ENCODE data around the gene ZBTB46. TPM values are rescaled to one million over a fixed set of nuclear protein-coding genes. Genes with fewer than 3 reads are reported as not detected.
A peak's percentile ranks its signal among the peaks of the same experiment; 100 is the strongest.
"Not testable (repeated sequence)": the region's sequence is repeated elsewhere in the genome, so short reads cannot be mapped to it uniquely, and the experiment has no call there.

Gene ZBTB46
- total RNA-seq, 2 donors from 2014 or later = 0.21 to 0.72 TPM

DNA sequence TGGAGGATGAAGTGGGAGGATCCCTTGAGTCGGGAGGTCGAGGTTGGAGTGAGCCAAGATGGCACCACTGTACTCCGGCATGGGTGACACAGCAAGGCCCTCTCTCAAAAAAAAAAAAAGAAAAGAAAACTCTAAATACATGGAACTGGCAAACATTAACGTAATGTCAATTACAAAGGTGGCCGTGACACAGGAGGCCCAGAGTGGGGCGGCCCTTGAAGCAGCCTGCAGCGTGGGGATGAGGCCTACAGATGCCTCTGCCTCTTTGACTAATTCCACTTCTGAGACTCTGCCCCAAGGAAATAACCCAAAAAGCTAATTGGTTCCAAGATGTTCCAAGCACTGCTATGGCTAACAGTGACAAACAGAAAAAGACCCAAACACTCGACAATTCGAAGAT is 21.2 kb downstream of the ZBTB46 start:
- no peak for ATAC-seq
- Mint-ChIP-seq H3K4me3 (no peak overlapping the region), H3K4me1 (no peaks in the 10 kb centered on the region), H3K36me3 (ENCODE audit: low read depth) (no peaks in the 10 kb centered on the region), H3K27me3 (no peaks in the 10 kb centered on the region), H3K27ac (no peak overlapping the region)
- no peak for DNase-seq
- no peaks in the 10 kb centered on the region for H3K9me3 ChIP-seq (ENCODE audit: control insufficient read depth, low read length, poor library complexity, severe bottlenecking)

DNA sequence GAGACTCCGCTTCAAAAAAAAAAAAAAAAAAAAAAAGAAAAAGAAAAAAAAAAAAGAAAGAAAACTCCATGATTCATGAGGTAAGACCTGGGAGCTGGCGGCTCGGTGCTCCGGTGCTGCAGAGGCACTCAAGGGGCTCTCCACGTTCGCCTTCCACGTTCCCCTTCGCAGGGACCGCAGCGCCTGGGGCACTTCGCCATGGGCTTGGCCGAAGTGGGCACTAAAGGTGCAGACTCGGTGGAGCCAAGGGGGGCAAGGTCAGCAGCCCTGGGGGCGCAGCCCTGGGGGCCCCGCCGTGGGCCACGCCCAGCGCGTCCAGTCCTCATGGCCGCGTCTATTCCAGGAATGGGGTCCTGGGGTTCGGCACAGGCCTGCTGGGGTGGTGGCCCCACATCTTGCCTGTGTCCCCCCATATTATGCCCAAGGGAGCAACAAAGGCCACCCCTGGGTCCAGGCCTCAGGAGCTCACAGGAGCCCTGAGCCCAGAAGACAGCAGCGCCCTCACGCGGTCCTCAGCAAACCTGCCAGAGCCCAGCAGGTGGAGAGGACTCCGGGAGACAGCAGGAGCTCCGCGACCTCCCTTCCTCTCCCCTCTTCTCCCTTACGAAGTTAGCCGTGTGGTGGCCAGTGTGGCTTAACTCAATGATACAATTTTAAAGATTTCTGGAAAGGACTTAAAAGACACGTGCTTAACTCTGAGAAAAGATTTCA is 21.9 kb downstream of the ZBTB46 start:
- H3K9me3 ChIP-seq (ENCODE audit: control insufficient read depth, low read length, poor library complexity, severe bottlenecking) = no peaks in the 10 kb centered on the region
- no peak for DNase-seq
- Mint-ChIP-seq H3K27ac (no peak overlapping the region), H3K4me3 (no peak overlapping the region), H3K4me1 (no peaks in the 10 kb centered on the region), H3K36me3 (ENCODE audit: low read depth) (no peaks in the 10 kb centered on the region), H3K27me3 (peaks cover 5% of the 10 kb centered on the region)
- ATAC-seq = no peak

DNA sequence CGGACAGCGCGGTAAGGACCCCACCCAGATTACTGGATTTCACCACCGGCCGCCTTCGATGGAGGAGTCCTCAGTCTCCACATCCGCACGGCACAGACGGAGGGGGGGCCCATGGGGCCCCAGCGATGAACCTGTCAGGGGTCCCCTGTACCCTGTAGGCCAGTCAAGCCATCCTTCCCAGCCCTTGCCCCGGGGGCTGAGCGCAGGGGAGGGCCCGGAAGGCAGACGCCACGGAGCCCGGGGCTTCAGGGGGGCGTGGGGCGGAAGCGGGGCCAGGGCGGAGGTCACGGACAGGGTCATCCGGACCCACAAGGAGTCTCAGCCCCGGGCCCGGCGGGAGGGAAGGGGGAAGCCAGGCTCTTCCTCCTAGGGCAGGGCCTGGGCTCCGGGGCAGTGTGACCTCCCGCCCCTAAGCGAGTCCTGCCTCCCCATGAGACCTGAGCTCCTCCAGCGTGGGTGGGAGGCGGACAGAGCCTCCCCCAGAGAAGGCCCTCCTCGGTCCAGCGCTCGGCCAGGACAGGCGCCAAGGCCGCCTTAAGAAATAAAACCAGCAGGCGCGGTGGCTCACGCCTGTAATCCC is 22.8 kb downstream of the ZBTB46 start:
- no peak overlapping the region for H3K27ac Mint-ChIP-seq
- H3K9me3 ChIP-seq (ENCODE audit: control insufficient read depth, low read length, poor library complexity, severe bottlenecking) = no peaks in the 10 kb centered on the region
- H3K4me1 Mint-ChIP-seq = peaks cover 7% of the 10 kb centered on the region
- DNase-seq (no peak), ATAC-seq (no peak)
- H3K36me3 Mint-ChIP-seq (ENCODE audit: low read depth) = peaks cover 2% of the 10 kb centered on the region
- peaks cover 12% of the 10 kb centered on the region for H3K27me3 Mint-ChIP-seq
- no peak overlapping the region for H3K4me3 Mint-ChIP-seq

DNA sequence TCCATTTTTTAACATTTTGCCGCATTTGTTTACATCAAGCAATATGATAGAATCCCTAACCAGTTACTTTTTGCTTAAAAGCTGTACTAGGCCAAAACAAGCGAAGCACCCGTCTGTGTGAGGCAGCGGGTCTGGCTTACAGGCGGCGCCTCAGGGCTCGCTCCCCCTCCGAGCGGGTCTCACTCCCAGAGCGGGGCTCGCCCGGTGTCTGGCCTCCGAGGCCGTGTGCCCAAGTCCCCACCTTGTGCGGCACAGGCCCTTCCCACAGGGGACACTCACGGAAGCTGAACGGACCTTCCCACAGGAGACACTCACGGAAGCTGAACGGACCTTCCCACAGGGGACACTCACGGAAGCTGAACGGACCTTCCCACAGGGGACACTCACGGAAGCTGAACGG is 23.4 kb downstream of the ZBTB46 start:
- H3K9me3 ChIP-seq (ENCODE audit: control insufficient read depth, low read length, poor library complexity, severe bottlenecking) = no peaks in the 10 kb centered on the region
- Mint-ChIP-seq H3K27me3 (peaks cover 12% of the 10 kb centered on the region), H3K4me3 (no peak overlapping the region), H3K27ac (no peak overlapping the region), H3K36me3 (ENCODE audit: low read depth) (peaks cover 2% of the 10 kb centered on the region), H3K4me1 (peaks cover 7% of the 10 kb centered on the region)
- no peak for ATAC-seq
- DNase-seq = no peak

DNA sequence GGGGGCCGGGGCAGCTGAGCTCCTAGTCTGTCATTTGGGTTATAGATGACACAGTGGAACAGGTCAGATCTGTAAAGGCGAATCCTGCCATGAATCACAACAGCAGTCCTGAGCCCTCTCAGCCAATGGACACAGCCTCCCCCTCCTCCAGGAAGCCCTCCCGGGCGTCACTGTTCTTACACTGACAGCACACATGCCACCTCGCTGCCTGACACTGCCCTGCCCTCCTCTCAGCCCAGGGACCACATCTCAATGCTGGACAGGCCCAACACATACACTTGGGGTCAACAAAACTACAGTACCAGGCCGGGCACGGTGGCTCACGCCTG is 26.8 kb downstream of the ZBTB46 start:
- Mint-ChIP-seq H3K27me3 (peaks cover 21% of the 10 kb centered on the region), H3K4me1 (peaks cover 7% of the 10 kb centered on the region), H3K4me3 (no peak overlapping the region), H3K27ac (no peak overlapping the region), H3K36me3 (ENCODE audit: low read depth) (peaks cover 2% of the 10 kb centered on the region)
- ATAC-seq = no peak
- no peak for DNase-seq
- no peaks in the 10 kb centered on the region for H3K9me3 ChIP-seq (ENCODE audit: control insufficient read depth, low read length, poor library complexity, severe bottlenecking)

DNA sequence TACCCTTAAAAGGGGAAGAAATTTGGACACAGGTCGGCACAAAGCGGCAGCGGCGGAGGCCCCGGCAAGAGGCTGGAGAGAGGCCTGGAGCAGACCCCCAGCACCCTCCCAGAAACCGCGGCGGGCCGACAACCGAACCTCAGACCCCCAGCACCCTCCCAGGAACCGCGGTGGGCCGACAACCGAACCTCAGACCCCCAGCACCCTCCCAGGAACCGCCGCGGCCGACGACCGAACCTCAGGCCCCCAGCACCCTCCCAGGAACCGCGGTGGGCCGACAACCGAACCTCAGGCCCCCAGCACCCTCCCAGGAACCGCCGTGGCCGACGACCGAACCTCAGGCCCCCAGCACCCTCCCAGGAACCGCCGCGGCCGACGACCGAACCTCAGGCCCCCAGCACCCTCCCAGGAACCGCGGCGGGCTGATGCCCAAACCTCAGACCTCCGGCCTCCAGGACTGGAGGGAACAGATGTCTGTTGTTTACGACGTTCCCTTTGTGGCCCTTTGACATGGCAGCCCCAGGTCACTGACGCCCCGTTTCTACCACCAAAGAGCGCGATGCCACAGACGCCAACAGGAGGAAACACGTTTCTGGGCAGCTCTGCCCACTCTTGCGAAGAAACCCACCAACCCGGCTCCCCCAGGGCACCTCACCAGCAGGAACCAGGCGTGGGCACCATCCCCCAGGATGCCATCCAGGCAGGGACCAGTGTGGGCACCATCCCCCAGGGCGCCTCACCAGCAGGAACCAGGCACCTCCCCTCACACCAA is 28.4 kb downstream of the ZBTB46 start:
- H3K9me3 ChIP-seq (ENCODE audit: control insufficient read depth, low read length, poor library complexity, severe bottlenecking) = no peaks in the 10 kb centered on the region
- H3K36me3 Mint-ChIP-seq (ENCODE audit: low read depth) = peaks cover 2% of the 10 kb centered on the region
- DNase-seq (no peak), ATAC-seq (no peak)
- no peak overlapping the region for H3K27ac Mint-ChIP-seq
- no peak overlapping the region for H3K4me3 Mint-ChIP-seq
- H3K4me1 Mint-ChIP-seq = peaks cover 7% of the 10 kb centered on the region
- H3K27me3 Mint-ChIP-seq = peaks cover 21% of the 10 kb centered on the region

DNA sequence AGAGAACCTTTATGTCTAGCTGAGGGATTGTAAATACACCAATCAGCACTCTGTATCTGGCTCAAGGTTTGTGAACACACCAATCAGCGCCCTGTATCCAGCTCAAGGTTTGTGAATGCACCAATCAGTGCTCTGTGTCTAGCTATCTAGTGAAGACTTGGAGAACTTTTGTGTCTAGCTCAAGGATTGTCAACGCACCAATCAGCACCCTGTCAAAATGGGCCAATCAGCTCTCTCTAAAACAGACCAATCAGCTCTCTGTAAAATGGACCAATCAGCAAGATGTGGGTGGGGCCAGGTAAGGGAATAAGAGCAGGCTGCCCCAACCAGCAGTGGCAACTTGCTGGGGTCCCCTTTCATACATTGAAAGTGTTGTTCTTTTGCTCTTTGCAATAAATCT is 29.9 kb downstream of the ZBTB46 start:
- not testable (repeated sequence) for DNase-seq; H3K4me3 Mint-ChIP-seq; ATAC-seq; H3K4me1 Mint-ChIP-seq; H3K36me3 Mint-ChIP-seq (ENCODE audit: low read depth); H3K9me3 ChIP-seq (ENCODE audit: control insufficient read depth, low read length, poor library complexity, severe bottlenecking); H3K27ac Mint-ChIP-seq
- H3K27me3 Mint-ChIP-seq = peaks cover 21% of the 10 kb centered on the region

DNA sequence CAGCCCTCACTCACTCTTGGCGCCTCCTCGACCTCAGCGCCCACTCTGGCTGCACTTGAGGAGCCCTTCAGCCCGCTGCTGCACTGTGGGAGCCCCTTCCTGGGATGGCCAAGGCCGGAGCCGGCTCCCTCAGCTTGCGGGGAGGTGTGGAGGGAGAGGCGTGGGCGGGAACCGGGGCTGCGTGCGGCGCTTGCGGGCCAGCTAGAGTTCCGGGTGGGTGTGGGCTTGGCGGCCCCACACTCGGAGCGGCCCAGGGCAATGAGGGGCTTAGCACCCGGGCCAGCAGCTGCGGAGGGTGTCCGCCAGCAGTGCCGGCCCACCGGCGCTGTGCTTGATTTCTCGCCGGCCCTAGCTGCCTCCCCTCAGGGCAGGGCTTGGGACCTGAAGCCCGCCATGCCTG is 30.7 kb downstream of the ZBTB46 start:
- H3K27me3 Mint-ChIP-seq = peaks cover 21% of the 10 kb centered on the region
- H3K9me3 ChIP-seq (ENCODE audit: control insufficient read depth, low read length, poor library complexity, severe bottlenecking); H3K4me1 Mint-ChIP-seq; H3K4me3 Mint-ChIP-seq; DNase-seq; H3K36me3 Mint-ChIP-seq (ENCODE audit: low read depth); ATAC-seq: not testable (repeated sequence)
- H3K27ac Mint-ChIP-seq = peak overlapping the region; percentile 39

DNA sequence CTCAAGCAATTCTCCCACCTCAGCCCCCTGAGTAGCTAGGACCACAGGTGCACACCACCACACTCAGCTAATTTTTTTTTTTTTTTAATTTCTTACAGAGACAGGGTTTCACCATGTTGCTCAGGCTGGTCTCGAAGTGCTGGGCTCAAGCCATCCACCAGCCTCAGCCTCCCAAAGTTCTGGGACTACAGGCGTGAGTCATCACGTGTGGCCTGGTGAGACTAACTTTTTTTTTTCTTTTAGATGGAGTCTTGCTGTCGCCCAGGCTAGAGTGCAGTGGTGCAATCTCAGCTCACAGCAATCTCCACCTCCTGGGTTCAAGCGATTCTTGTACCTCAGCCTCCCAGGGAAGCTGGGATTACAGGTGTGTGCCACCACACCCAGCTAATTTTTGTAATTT is 31.9 kb downstream of the ZBTB46 start:
- DNase-seq; H3K36me3 Mint-ChIP-seq (ENCODE audit: low read depth); H3K9me3 ChIP-seq (ENCODE audit: control insufficient read depth, low read length, poor library complexity, severe bottlenecking); ATAC-seq; H3K4me3 Mint-ChIP-seq; H3K4me1 Mint-ChIP-seq; H3K27ac Mint-ChIP-seq: not testable (repeated sequence)
- H3K27me3 Mint-ChIP-seq = peaks cover 21% of the 10 kb centered on the region

DNA sequence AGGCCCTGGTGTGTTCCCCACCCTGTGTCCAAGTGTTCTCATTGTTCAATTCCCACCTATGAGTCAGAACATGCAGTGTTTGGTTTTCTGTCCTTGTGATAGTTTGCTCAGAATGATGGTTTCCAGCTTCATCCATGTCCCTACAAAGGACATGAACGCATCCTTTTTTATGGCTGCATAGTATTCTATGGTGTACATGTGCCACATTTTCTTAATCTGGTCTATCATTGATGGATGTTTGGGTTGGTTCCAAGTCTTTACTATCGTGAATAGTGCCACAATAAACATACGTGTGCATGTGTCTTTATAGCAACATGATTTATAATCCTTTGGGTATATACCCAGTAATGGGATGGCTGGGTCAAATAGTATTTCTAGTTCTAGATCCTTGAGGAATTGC is 33.9 kb downstream of the ZBTB46 start:
- H3K4me3 Mint-ChIP-seq; DNase-seq; H3K36me3 Mint-ChIP-seq (ENCODE audit: low read depth); H3K4me1 Mint-ChIP-seq; ATAC-seq; H3K27ac Mint-ChIP-seq; H3K9me3 ChIP-seq (ENCODE audit: control insufficient read depth, low read length, poor library complexity, severe bottlenecking): not testable (repeated sequence)
- peaks cover 13% of the 10 kb centered on the region for H3K27me3 Mint-ChIP-seq

DNA sequence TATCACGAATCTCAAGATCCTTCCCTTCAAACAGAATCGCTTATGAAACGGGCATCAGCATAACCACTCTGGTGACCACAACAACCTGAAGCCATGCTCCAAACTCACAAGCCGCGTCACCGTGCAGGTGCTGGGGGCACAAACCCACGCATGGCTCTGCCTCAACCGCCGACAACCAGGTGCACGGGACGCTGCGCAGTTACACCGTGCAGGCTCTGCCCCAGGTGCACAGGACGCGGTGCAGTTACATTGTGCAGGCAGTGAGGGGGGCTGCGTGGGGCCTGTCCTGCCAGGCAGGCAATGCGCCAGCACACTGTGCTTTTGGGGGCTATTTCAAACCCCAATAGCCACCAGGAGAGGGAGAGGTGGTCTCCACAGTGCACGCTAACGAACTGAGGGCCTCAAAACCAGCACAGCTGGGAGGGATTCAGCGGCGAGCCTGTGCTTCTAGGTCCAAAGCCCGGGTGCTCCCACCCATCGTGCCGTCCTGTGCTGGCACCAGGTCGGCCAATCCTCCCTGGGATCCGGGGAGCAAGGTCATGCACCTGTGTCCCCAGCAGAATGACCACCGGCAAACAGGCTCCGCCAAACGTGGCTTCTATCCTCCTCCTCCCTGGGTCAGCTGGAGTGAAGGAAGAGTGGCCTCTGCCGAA is 35.8 kb downstream of the ZBTB46 start:
- no peaks in the 10 kb centered on the region for H3K9me3 ChIP-seq (ENCODE audit: control insufficient read depth, low read length, poor library complexity, severe bottlenecking)
- Mint-ChIP-seq H3K27me3 (peaks cover 5% of the 10 kb centered on the region), H3K4me1 (no peaks in the 10 kb centered on the region), H3K27ac (no peak overlapping the region), H3K36me3 (ENCODE audit: low read depth) (no peaks in the 10 kb centered on the region), H3K4me3 (no peak overlapping the region)
- no peak for ATAC-seq
- DNase-seq = no peak

DNA sequence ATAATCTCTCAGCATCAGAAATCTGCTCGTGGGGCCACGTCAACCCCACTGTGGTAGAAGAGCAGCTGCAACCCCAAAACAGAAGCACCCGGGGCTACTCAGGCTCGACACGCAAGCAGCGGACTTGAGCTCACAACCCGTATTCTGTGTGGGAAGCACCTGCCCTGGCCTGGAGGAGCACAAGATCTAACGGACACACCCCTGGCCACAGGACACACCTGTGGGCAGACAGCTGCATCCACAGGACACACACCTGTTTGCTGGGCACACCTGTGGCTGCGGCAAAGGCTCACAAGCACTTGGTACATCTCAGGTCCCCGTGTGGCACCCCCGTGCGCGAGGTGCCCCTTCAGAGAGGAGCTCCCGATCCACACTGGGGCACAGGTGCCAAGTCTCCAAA is 36.5 kb downstream of the ZBTB46 start:
- Mint-ChIP-seq H3K4me3 (no peak overlapping the region), H3K36me3 (ENCODE audit: low read depth) (no peaks in the 10 kb centered on the region), H3K27me3 (peaks cover 10% of the 10 kb centered on the region), H3K4me1 (no peaks in the 10 kb centered on the region), H3K27ac (no peak overlapping the region)
- no peaks in the 10 kb centered on the region for H3K9me3 ChIP-seq (ENCODE audit: control insufficient read depth, low read length, poor library complexity, severe bottlenecking)
- ATAC-seq (no peak), DNase-seq (no peak)

DNA sequence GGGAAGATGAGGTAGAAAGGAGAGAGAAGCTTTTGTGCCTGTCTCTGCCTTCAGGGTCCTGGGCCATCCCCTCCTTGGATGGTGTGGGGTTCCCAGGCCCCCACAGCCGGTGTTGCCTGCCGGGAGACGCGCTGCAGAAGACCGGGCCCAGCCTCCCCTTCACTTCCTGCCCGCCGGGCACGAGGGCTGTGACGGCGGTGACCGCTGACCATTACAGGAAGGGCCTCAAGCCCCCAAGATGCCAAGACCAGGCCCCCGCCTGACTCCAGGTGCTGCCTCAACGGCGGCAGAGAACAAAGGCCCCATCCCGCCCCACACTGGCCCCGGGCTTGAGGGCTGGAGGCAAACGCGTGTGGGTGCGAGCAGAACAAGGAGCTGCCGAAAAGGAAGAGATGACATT is 38.2 kb downstream of the ZBTB46 start:
- Mint-ChIP-seq H3K36me3 (ENCODE audit: low read depth) (no peaks in the 10 kb centered on the region), H3K4me3 (no peak overlapping the region), H3K4me1 (no peaks in the 10 kb centered on the region), H3K27ac (no peak overlapping the region), H3K27me3 (peaks cover 14% of the 10 kb centered on the region)
- DNase-seq = no peak
- no peak for ATAC-seq
- H3K9me3 ChIP-seq (ENCODE audit: control insufficient read depth, low read length, poor library complexity, severe bottlenecking) = no peaks in the 10 kb centered on the region

All from T-helper 17 cell (primary cell).